ENCODE data around the gene GAS6.
"Not testable (repeated sequence)": the region's sequence is repeated elsewhere in the genome, so short reads cannot be mapped to it uniquely, and the experiment has no call there.

Gene GAS6

GRCh38 chr13:113791226-113791625 is 72.7 kb downstream of the GAS6 start:
- no peaks in the 10 kb centered on the region for H3K9me3 ChIP-seq (ENCODE audit: control insufficient read depth in 1 of 2, low read length in 2 of 2)
- no peak overlapping the region for H3K4me3 ChIP-seq (ENCODE audit: low read depth in 1 of 2, low read length in 2 of 2)

GRCh38 chr13:113789931-113790330 is 73.9 kb downstream of the GAS6 start:
- H3K9me3 ChIP-seq (ENCODE audit: control insufficient read depth in 1 of 2, low read length in 2 of 2); H3K36me3 ChIP-seq (ENCODE audit: control insufficient read depth in 1 of 2, insufficient read depth in 2 of 2, low read length in 2 of 2); H3K27ac ChIP-seq (ENCODE audit: low read length); H3K27me3 ChIP-seq (ENCODE audit: low read depth, low read length); H3K4me3 ChIP-seq (ENCODE audit: low read depth in 1 of 2, low read length in 2 of 2); H3K4me1 ChIP-seq (ENCODE audit: control insufficient read depth in 1 of 2, insufficient read depth in 2 of 2, low read length in 2 of 2): not testable (repeated sequence)

More at GRCh38 chr13:113791226-113791625, 72.7 kb downstream of the GAS6 start:
- Histone ChIP-seq H3K36me3 (ENCODE audit: control insufficient read depth in 1 of 2, insufficient read depth in 2 of 2, low read length in 2 of 2) (no peaks in the 10 kb centered on the region), H3K4me1 (ENCODE audit: control insufficient read depth in 1 of 2, insufficient read depth in 2 of 2, low read length in 2 of 2) (no peaks in the 10 kb centered on the region), H3K27me3 (ENCODE audit: low read depth, low read length) (no peaks in the 10 kb centered on the region), H3K27ac (ENCODE audit: low read length) (no peak overlapping the region)

- H3K36me3 ChIP-seq (ENCODE audit: control insufficient read depth in 1 of 2, insufficient read depth in 2 of 2, low read length in 2 of 2) = no peaks in the 10 kb centered on the region
- no peaks in the 10 kb centered on the region for H3K9me3 ChIP-seq (ENCODE audit: control insufficient read depth in 1 of 2, low read length in 2 of 2)
- H3K4me1 ChIP-seq (ENCODE audit: control insufficient read depth in 1 of 2, insufficient read depth in 2 of 2, low read length in 2 of 2) = no peaks in the 10 kb centered on the region
- H3K27me3 ChIP-seq (ENCODE audit: low read depth, low read length) = no peaks in the 10 kb centered on the region
- no peak overlapping the region for H3K27ac ChIP-seq (ENCODE audit: low read length)
- H3K4me3 ChIP-seq (ENCODE audit: low read depth in 1 of 2, low read length in 2 of 2) = no peak overlapping the region
Observed at GRCh38 chr13:113789167-113789566, 74.7 kb downstream of the GAS6 start.

- Histone ChIP-seq H3K27me3 (ENCODE audit: low read depth, low read length) (no peaks in the 10 kb centered on the region), H3K27ac (ENCODE audit: low read length) (no peak overlapping the region), H3K36me3 (ENCODE audit: control insufficient read depth in 1 of 2, insufficient read depth in 2 of 2, low read length in 2 of 2) (no peaks in the 10 kb centered on the region), H3K9me3 (ENCODE audit: control insufficient read depth in 1 of 2, low read length in 2 of 2) (no peaks in the 10 kb centered on the region), H3K4me1 (ENCODE audit: control insufficient read depth in 1 of 2, insufficient read depth in 2 of 2, low read length in 2 of 2) (no peaks in the 10 kb centered on the region), H3K4me3 (ENCODE audit: low read depth in 1 of 2, low read length in 2 of 2) (no peak overlapping the region)
Observed at GRCh38 chr13:113788413-113789135, 75.3 kb downstream of the GAS6 start.

GRCh38 chr13:113787694-113788093 is 76.2 kb downstream of the GAS6 start:
- H3K27ac ChIP-seq (ENCODE audit: low read length) = no peak overlapping the region
- H3K27me3 ChIP-seq (ENCODE audit: low read depth, low read length) = no peaks in the 10 kb centered on the region
- no peaks in the 10 kb centered on the region for H3K36me3 ChIP-seq (ENCODE audit: control insufficient read depth in 1 of 2, insufficient read depth in 2 of 2, low read length in 2 of 2)
- H3K4me3 ChIP-seq (ENCODE audit: low read depth in 1 of 2, low read length in 2 of 2) = no peak overlapping the region
- H3K4me1 ChIP-seq (ENCODE audit: control insufficient read depth in 1 of 2, insufficient read depth in 2 of 2, low read length in 2 of 2) = no peaks in the 10 kb centered on the region
- H3K9me3 ChIP-seq (ENCODE audit: control insufficient read depth in 1 of 2, low read length in 2 of 2) = no peaks in the 10 kb centered on the region

GRCh38 chr13:113786262-113786841 is 77.5 kb downstream of the GAS6 start:
- Histone ChIP-seq H3K9me3 (ENCODE audit: control insufficient read depth in 1 of 2, low read length in 2 of 2) (no peaks in the 10 kb centered on the region), H3K4me1 (ENCODE audit: control insufficient read depth in 1 of 2, insufficient read depth in 2 of 2, low read length in 2 of 2) (no peaks in the 10 kb centered on the region), H3K27me3 (ENCODE audit: low read depth, low read length) (no peaks in the 10 kb centered on the region), H3K4me3 (ENCODE audit: low read depth in 1 of 2, low read length in 2 of 2) (no peak overlapping the region), H3K27ac (ENCODE audit: low read length) (no peak overlapping the region), H3K36me3 (ENCODE audit: control insufficient read depth in 1 of 2, insufficient read depth in 2 of 2, low read length in 2 of 2) (no peaks in the 10 kb centered on the region)

GRCh38 chr13:113785051-113786010 is 78.5 kb downstream of the GAS6 start:
- H3K27ac ChIP-seq (ENCODE audit: low read length) = no peak overlapping the region

GRCh38 chr13:113784645-113785024 is 79.2 kb downstream of the GAS6 start:
- Histone ChIP-seq H3K9me3 (ENCODE audit: control insufficient read depth in 1 of 2, low read length in 2 of 2) (no peaks in the 10 kb centered on the region), H3K4me3 (ENCODE audit: low read depth in 1 of 2, low read length in 2 of 2) (no peak overlapping the region), H3K36me3 (ENCODE audit: control insufficient read depth in 1 of 2, insufficient read depth in 2 of 2, low read length in 2 of 2) (no peaks in the 10 kb centered on the region), H3K4me1 (ENCODE audit: control insufficient read depth in 1 of 2, insufficient read depth in 2 of 2, low read length in 2 of 2) (no peaks in the 10 kb centered on the region), H3K27ac (ENCODE audit: low read length) (no peak overlapping the region), H3K27me3 (ENCODE audit: low read depth, low read length) (no peaks in the 10 kb centered on the region)

More at GRCh38 chr13:113785051-113786010, 78.5 kb downstream of the GAS6 start:
- Histone ChIP-seq H3K9me3 (ENCODE audit: control insufficient read depth in 1 of 2, low read length in 2 of 2) (no peaks in the 10 kb centered on the region), H3K36me3 (ENCODE audit: control insufficient read depth in 1 of 2, insufficient read depth in 2 of 2, low read length in 2 of 2) (no peaks in the 10 kb centered on the region), H3K4me1 (ENCODE audit: control insufficient read depth in 1 of 2, insufficient read depth in 2 of 2, low read length in 2 of 2) (no peaks in the 10 kb centered on the region), H3K27me3 (ENCODE audit: low read depth, low read length) (no peaks in the 10 kb centered on the region), H3K4me3 (ENCODE audit: low read depth in 1 of 2, low read length in 2 of 2) (no peak overlapping the region)

GRCh38 chr13:113783966-113784644 is 79.8 kb downstream of the GAS6 start:
- Histone ChIP-seq H3K36me3 (ENCODE audit: control insufficient read depth in 1 of 2, insufficient read depth in 2 of 2, low read length in 2 of 2) (no peaks in the 10 kb centered on the region), H3K27ac (ENCODE audit: low read length) (no peak overlapping the region), H3K9me3 (ENCODE audit: control insufficient read depth in 1 of 2, low read length in 2 of 2) (no peaks in the 10 kb centered on the region)

GRCh38 chr13:113783200-113783881 is 80.5 kb downstream of the GAS6 start:
- H3K9me3 ChIP-seq (ENCODE audit: control insufficient read depth in 1 of 2, low read length in 2 of 2) = no peaks in the 10 kb centered on the region
- no peaks in the 10 kb centered on the region for H3K4me1 ChIP-seq (ENCODE audit: control insufficient read depth in 1 of 2, insufficient read depth in 2 of 2, low read length in 2 of 2)
- H3K27me3 ChIP-seq (ENCODE audit: low read depth, low read length) = no peaks in the 10 kb centered on the region
- no peaks in the 10 kb centered on the region for H3K36me3 ChIP-seq (ENCODE audit: control insufficient read depth in 1 of 2, insufficient read depth in 2 of 2, low read length in 2 of 2)
- no peak overlapping the region for H3K27ac ChIP-seq (ENCODE audit: low read length)
- H3K4me3 ChIP-seq (ENCODE audit: low read depth in 1 of 2, low read length in 2 of 2) = no peak overlapping the region

More at GRCh38 chr13:113783966-113784644, 79.8 kb downstream of the GAS6 start:
- no peaks in the 10 kb centered on the region for H3K4me1 ChIP-seq (ENCODE audit: control insufficient read depth in 1 of 2, insufficient read depth in 2 of 2, low read length in 2 of 2)
- no peaks in the 10 kb centered on the region for H3K27me3 ChIP-seq (ENCODE audit: low read depth, low read length)
- no peak overlapping the region for H3K4me3 ChIP-seq (ENCODE audit: low read depth in 1 of 2, low read length in 2 of 2)
